ENCODE measurements around the gene KATNA1. TPM values are rescaled to one million over a fixed set of nuclear protein-coding genes. Genes with fewer than 3 reads are reported as not detected.

Gene KATNA1
- total and polyA plus RNA-seq, 9 of the 15 experiments (the other 6 are each of a cell fraction or from before 2014, with no cell fraction given) = 22.5 to 76.9 (median 45.0) TPM

GRCh38 chr6:149545754-149546471 lies 102.6 kb downstream of the KATNA1 start, which contains the start of gene PPIL4 (continued):
- TF ChIP-seq AFF1 (IDR thresholded peaks at IDR 0.05; ENCODE audit: low read depth in 1 of 2, partially characterized antibody in 2 of 2) (peak in 1 of 2 experiments; percentile 57), ZNF431 (CRISPR knock-in tag; IDR thresholded peaks at IDR 0.05) (0 out of 2 replicates have a peak, but pooled peaks have one; percentile 16), E2F8 (IDR thresholded peaks at IDR 0.05; ENCODE audit: low read depth, partially characterized antibody) (peak; percentile 96), BRD9 (IDR thresholded peaks at IDR 0.05; ENCODE audit: low read depth, partially characterized antibody) (no peak), SRSF3 (IDR thresholded peaks at IDR 0.05; ENCODE audit: insufficient read depth, low read length) (no peak), NONO (IDR thresholded peaks at IDR 0.05; ENCODE audit: low read depth in 2 of 2, low read length in 1 of 2) (peak in 1 of 2 experiments; percentile 66; a peak in 1 of 4 replicates), TBP (optimal IDR thresholded peaks at IDR 0.05; ENCODE audit: low read depth, low read length) (peak; percentile 82), GABPB2 (CRISPR knock-in tag; conservative IDR thresholded peaks at IDR 0.05) (no peak), ZNF511 (CRISPR knock-in tag; IDR thresholded peaks at IDR 0.05) (0 out of 2 replicates have a peak, but pooled peaks have one; percentile 75), MCM3 (IDR thresholded peaks at IDR 0.05) (no peak), MXD1 (CRISPR knock-in tag; IDR thresholded peaks at IDR 0.05; ENCODE audit: borderline replicate concordance, poor library complexity, severe bottlenecking) (peak; percentile 70), WHSC1 (IDR thresholded peaks at IDR 0.05; ENCODE audit: low read length) (no peak), CLOCK (CRISPR knock-in tag; IDR thresholded peaks at IDR 0.05; ENCODE audit: borderline replicate concordance) (no peak), ZNF561 (CRISPR knock-in tag; conservative IDR thresholded peaks at IDR 0.05) (no peak), XRCC3 (IDR thresholded peaks at IDR 0.05) (no peak), SMAD2 (IDR thresholded peaks at IDR 0.05; ENCODE audit: low read depth, low read length) (no peak)
